Measurements from ENCODE around the gene KANSL1. TPM values are rescaled to one million over a fixed set of nuclear protein-coding genes. Genes with fewer than 3 reads are reported as not detected.
"Not testable (repeated sequence)": the region's sequence is repeated elsewhere in the genome, so short reads cannot be mapped to it uniquely, and the experiment has no call there.

Gene KANSL1
- total and polyA plus RNA-seq, 8 donors: 65.9 to 129 (median 79.0) TPM

DNA sequence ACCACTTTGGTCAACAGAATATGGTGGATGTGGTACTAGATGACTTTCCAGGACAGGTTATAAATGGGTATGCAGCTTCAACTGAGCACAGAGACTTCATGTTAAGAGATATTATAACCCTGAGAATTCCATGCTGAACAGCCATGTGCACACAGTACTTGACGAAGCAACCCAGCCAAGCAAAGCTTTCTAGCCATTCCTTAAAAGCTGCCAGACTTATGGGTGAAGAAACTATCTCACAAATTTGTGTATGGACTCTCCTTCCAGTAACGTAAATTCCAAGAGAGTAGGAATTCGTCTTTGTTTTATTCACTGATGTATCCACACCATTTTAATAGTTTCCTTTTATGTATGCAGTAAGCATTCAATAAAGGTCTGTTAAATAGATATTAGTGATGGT is 76.1 kb downstream of the KANSL1 start:
- intact Hi-C loops (cut with DNase I): no loop called here
- no peaks in the 10 kb centered on the region for H3K9me3 ChIP-seq
- ATAC-seq (no peak), DNase-seq (no peak)
- H3K27ac ChIP-seq: no peak overlapping the region
- H3K36me3 ChIP-seq: no peaks in the 10 kb centered on the region
- no peak overlapping the region for H3K4me3 ChIP-seq
- TF ChIP-seq, protein P1, sequence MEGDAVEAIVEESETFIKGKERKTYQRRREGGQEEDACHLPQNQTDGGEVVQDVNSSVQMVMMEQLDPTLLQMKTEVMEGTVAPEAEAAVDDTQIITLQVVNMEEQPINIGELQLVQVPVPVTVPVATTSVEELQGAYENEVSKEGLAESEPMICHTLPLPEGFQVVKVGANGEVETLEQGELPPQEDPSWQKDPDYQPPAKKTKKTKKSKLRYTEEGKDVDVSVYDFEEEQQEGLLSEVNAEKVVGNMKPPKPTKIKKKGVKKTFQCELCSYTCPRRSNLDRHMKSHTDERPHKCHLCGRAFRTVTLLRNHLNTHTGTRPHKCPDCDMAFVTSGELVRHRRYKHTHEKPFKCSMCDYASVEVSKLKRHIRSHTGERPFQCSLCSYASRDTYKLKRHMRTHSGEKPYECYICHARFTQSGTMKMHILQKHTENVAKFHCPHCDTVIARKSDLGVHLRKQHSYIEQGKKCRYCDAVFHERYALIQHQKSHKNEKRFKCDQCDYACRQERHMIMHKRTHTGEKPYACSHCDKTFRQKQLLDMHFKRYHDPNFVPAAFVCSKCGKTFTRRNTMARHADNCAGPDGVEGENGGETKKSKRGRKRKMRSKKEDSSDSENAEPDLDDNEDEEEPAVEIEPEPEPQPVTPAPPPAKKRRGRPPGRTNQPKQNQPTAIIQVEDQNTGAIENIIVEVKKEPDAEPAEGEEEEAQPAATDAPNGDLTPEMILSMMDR (IDR thresholded peaks at IDR 0.05): no peak
- H3K27me3 ChIP-seq: no peaks in the 10 kb centered on the region
- peaks cover 28 to 33% of the 10 kb centered on the region in 2 donors for H3K4me1 ChIP-seq

DNA sequence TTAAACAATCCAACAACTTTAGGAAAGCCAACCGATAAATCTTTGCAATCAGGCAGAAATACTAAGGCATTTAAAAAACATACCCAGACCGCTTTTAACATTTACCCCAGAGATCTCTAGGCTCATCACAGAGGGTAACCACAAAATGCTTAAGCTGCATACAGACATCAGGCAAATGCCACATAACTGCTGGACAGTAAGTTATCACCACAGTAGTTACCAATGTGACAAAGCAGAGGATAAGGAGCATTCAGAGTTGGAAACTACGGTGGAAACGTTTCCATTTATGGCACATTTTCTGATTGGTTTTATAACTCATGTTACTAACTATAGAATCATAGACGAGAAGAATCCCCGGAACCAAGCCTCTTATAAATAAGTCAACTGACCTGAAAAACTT is 77.5 kb downstream of the KANSL1 start:
- H3K4me3 ChIP-seq: no peak overlapping the region
- TF ChIP-seq, protein P1 (IDR thresholded peaks at IDR 0.05): no peak
- H3K27me3 ChIP-seq: no peaks in the 10 kb centered on the region
- ATAC-seq (no peak), DNase-seq (no peak)
- peaks cover 14 to 24% of the 10 kb centered on the region in 2 donors for H3K4me1 ChIP-seq
- no peak overlapping the region for H3K27ac ChIP-seq
- no peaks in the 10 kb centered on the region for H3K9me3 ChIP-seq
- H3K36me3 ChIP-seq: no peaks in the 10 kb centered on the region
- intact Hi-C loops (cut with DNase I): no loop called here

DNA sequence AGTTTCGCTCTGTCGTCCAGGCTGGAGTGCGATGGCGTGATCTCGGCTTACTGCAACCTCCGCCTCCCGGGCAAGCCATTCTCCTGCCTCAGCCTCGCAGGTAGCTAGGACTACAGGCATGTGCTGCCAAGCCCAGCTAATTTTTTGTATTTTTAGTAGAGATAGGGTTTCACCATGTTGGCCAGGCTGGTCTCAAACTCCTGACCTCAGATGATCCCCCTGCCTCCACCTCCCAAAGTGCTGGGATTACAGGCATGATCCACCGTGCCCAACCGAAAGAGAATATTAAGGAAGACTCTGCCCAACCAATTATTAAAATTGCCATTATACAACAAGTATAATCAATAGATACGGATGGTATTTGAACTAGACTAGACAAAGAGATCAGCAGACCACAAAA is 82.0 kb downstream of the KANSL1 start:
- DNase-seq; H3K27me3 ChIP-seq; H3K9me3 ChIP-seq; ATAC-seq; H3K4me3 ChIP-seq; H3K27ac ChIP-seq; intact Hi-C loops (cut with DNase I); H3K36me3 ChIP-seq: not testable (repeated sequence)
- peaks cover 29 to 47% of the 10 kb centered on the region in 2 donors for H3K4me1 ChIP-seq

DNA sequence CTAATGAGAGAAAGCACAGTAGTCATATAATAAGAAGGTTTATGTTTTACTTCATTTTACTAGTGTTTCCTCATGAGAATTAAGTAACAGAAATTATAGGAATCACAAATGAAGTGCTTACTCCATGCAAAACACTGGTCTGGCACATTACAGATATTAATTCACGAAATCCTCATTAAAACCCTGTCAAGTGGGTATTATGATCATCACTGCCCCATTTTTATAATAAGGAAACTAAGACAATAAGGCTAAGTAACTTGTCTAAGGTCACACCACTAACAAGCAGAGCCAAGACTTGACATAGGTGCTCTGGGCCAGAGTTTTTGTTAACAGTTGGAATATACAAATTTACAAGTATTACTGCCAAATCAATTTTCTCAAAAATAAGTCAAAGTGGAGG is 83.0 kb downstream of the KANSL1 start:
- no peak overlapping the region for H3K4me3 ChIP-seq
- TF ChIP-seq, protein P1 (IDR thresholded peaks at IDR 0.05): no peak
- ATAC-seq (no peak), DNase-seq (no peak)
- H3K36me3 ChIP-seq: no peaks in the 10 kb centered on the region
- H3K4me1 ChIP-seq: peaks cover 29 to 47% of the 10 kb centered on the region in 2 donors
- intact Hi-C loops (cut with DNase I): no loop called here
- no peaks in the 10 kb centered on the region for H3K27me3 ChIP-seq
- no peak overlapping the region for H3K27ac ChIP-seq
- H3K9me3 ChIP-seq: no peaks in the 10 kb centered on the region

DNA sequence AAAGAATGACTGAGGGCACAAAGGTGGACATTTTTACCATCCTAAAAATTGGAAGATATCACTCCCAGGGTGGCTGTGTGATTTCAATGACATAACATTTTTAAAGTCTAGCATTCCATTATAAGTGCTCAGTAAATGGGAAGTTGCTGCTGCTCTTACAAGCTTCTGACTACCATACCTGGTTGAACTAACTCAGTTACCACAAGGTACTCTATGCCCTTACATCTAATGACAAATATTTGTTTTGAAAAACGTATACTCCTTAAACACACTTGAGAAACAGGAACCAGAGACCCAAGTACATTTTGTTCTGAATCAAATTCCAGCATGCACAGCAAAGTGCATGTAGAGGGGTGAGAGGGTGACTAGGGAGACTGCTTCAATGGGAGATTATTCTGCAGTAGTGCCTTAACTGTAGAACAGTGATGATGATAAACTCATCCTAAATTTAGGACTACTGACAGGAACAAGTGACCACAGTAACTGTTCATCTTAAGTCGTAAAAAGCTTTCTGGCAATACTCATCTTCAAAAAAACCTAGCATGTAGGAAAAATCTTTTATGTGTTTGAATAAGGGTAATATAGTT is 83.5 kb downstream of the KANSL1 start:
- ATAC-seq: peak; percentile 55
- H3K4me1 ChIP-seq: peaks cover 29 to 43% of the 10 kb centered on the region in 2 donors
- no peaks in the 10 kb centered on the region for H3K36me3 ChIP-seq

More for the DNA sequence above, 83.5 kb downstream of the KANSL1 start:
- Histone ChIP-seq H3K9me3 (no peaks in the 10 kb centered on the region), H3K27ac (no peak overlapping the region), H3K27me3 (no peaks in the 10 kb centered on the region), H3K4me3 (no peak overlapping the region)
- intact Hi-C loops (cut with DNase I): loop anchor here in 1 of 2 donors (5.0 kb wide), 1 partner anchor 43 kb away; no protein-coding TSS in a partner anchor
- DNase-seq: no peak
- TF ChIP-seq, protein P1 (IDR thresholded peaks at IDR 0.05): no peak
